Mesenchymal stem cell (in vitro differentiated cells and primary cell): ENCODE results near the gene CLEC14A.
A peak's percentile ranks its signal among the peaks of the same experiment; 100 is the strongest.

Experiments used
- DNase-seq: peaks from one replicate; pipeline ENCODE4 v3.0.0-alpha.2; 2013
- H2AFZ ChIP-seq: one replicate; pipeline ENCODE4 v1.6.1; 2013; ENCODE audit warnings: low read depth, mild to moderate bottlenecking, control low read depth, inconsistent platforms, low read length, moderate library complexity
- H2AK5ac ChIP-seq: 2 replicates; pipeline ENCODE4 v1.6.1; 2013; ENCODE audit warnings: low read length, moderate library complexity, mild to moderate bottlenecking, inconsistent platforms; ENCODE audit not compliant: severe bottlenecking
- H2BK120ac ChIP-seq: one replicate; pipeline ENCODE4 v1.6.1; 2013; ENCODE audit warnings: low read depth, mild to moderate bottlenecking, inconsistent platforms, low read length, moderate library complexity
- H2BK12ac ChIP-seq, 2 experiments: one replicate each; pipeline ENCODE4 v1.6.1; 2013; ENCODE audit warnings: inconsistent platforms in 2 of 2, low read length in 2 of 2, mild to moderate bottlenecking in 2 of 2, moderate library complexity in 2 of 2, control low read depth in 1 of 2
- H2BK15ac ChIP-seq: one replicate; pipeline ENCODE4 v1.6.1; 2013; ENCODE audit warnings: mild to moderate bottlenecking, low read depth, inconsistent platforms; ENCODE audit not compliant: poor library complexity, severe bottlenecking
- H2BK5ac ChIP-seq: 2 replicates; pipeline ENCODE4 v1.6.1; 2013; ENCODE audit warnings: low read depth, mild to moderate bottlenecking, low read length, control low read depth, inconsistent platforms; ENCODE audit not compliant: poor library complexity, severe bottlenecking
- H3K14ac ChIP-seq, 2 experiments: one replicate each; pipeline ENCODE4 v1.6.1; 2013; ENCODE audit warnings: inconsistent platforms in 2 of 2, low read length in 2 of 2, control low read depth in 1 of 2, mild to moderate bottlenecking in 1 of 2, moderate library complexity in 1 of 2
- H3K18ac ChIP-seq, 2 experiments: one replicate each; pipeline ENCODE4 v1.6.1; 2013; ENCODE audit warnings: inconsistent platforms in 2 of 2, low read length in 2 of 2, control low read depth in 1 of 2, low read depth in 1 of 2, mild to moderate bottlenecking in 1 of 2
- H3K23ac ChIP-seq, 2 experiments: one replicate each; pipeline ENCODE4 v1.6.1; 2013; ENCODE audit warnings: inconsistent platforms in 2 of 2, low read length in 2 of 2, mild to moderate bottlenecking in 2 of 2, moderate library complexity in 2 of 2, control low read depth in 1 of 2
- H3K27ac ChIP-seq: 2 replicates; pipeline ENCODE4 v1.5.1; 2013; ENCODE audit warnings: mild to moderate bottlenecking, moderate library complexity, low read length, control low read depth, inconsistent platforms; ENCODE audit not compliant: poor library complexity, severe bottlenecking
- H3K27me3 ChIP-seq, 2 experiments: 2 replicates each; pipeline versions ENCODE4 v1.6.1 to v1.7.0; 2013; ENCODE audit warnings: low read length in 2 of 2, mild to moderate bottlenecking in 2 of 2, moderate library complexity in 2 of 2, control low read depth in 1 of 2, inconsistent platforms in 1 of 2; ENCODE audit not compliant: control insufficient read depth in 1 of 2, insufficient read depth in 1 of 2
- H3K36me3 ChIP-seq, 2 experiments: 2 replicates each; pipeline versions ENCODE4 v1.6.1 to v1.7.0; 2013; ENCODE audit warnings: low read length in 2 of 2, control low read depth in 1 of 2, inconsistent platforms in 1 of 2, low read depth in 1 of 2, mild to moderate bottlenecking in 1 of 2; ENCODE audit not compliant: insufficient read depth in 2 of 2, control insufficient read depth in 1 of 2
- H3K4ac ChIP-seq, 2 experiments: one replicate each; pipeline ENCODE4 v1.6.1; 2013; ENCODE audit warnings: inconsistent platforms in 2 of 2, low read length in 2 of 2, mild to moderate bottlenecking in 2 of 2, moderate library complexity in 2 of 2, control low read depth in 1 of 2, low read depth in 1 of 2
- H3K4me1 ChIP-seq: 2 replicates; pipeline ENCODE4 v1.6.1; 2013; ENCODE audit warnings: low read depth, low read length, control low read depth; ENCODE audit not compliant: control insufficient read depth, insufficient read depth
- H3K4me2 ChIP-seq: 2 replicates; pipeline ENCODE4 v1.6.1; 2013; ENCODE audit warnings: low read length, mild to moderate bottlenecking, inconsistent platforms; ENCODE audit not compliant: poor library complexity, severe bottlenecking
- H3K4me3 ChIP-seq, 2 experiments: 2 replicates each; pipeline versions ENCODE4 v1.5.1 to v1.7.0; 2013; ENCODE audit warnings: low read length in 2 of 2, mild to moderate bottlenecking in 2 of 2, control low read depth in 1 of 2, low read depth in 1 of 2; ENCODE audit not compliant: insufficient read depth in 1 of 2
- H3K79me1 ChIP-seq: replicated peaks from 2 replicates; pipeline ENCODE4 v1.6.1; 2013; ENCODE audit warnings: mild to moderate bottlenecking, control low read depth, low read length, inconsistent platforms; ENCODE audit not compliant: poor library complexity, severe bottlenecking
- H3K9ac ChIP-seq: 2 replicates; pipeline ENCODE4 v1.7.0; 2013; ENCODE audit warnings: mild to moderate bottlenecking, low read length, moderate library complexity
- H3K9me3 ChIP-seq: 2 replicates; pipeline ENCODE4 v1.7.0; 2013; ENCODE audit warnings: mild to moderate bottlenecking, low read length; ENCODE audit not compliant: control insufficient read depth
- H4K8ac ChIP-seq: one replicate; pipeline ENCODE4 v1.6.1; 2013; ENCODE audit warnings: inconsistent platforms, mild to moderate bottlenecking, low read length, moderate library complexity
- H4K91ac ChIP-seq: one replicate; pipeline ENCODE4 v1.6.1; 2013; ENCODE audit warnings: mild to moderate bottlenecking, low read length, inconsistent platforms
- WGBS: methylation state at CpG from one replicate; pipeline ENCODE4 v1.1.7; 2013; ENCODE audit warnings: mixed read lengths; 5-methylcytosine and 5-hydroxymethylcytosine counted together

The CLEC14A gene

GRCh38 chr14:38212111-38212510 is 43.8 kb downstream of the CLEC14A start:
- no peak overlapping the region for H3K4ac ChIP-seq
- no peak overlapping the region for H2BK120ac ChIP-seq
- H3K79me1 ChIP-seq, result no peaks in the 10 kb centered on the region
- H3K27ac ChIP-seq, result no peak overlapping the region
- no peaks in the 10 kb centered on the region for H3K36me3 ChIP-seq
- H3K27me3 ChIP-seq, result peaks cover 34 to 76% of the 10 kb centered on the region in 2 experiments
- no peak for DNase-seq
- H3K4me1 ChIP-seq, result peaks cover 35% of the 10 kb centered on the region
- H3K4me3 ChIP-seq, result no peak overlapping the region
- no peaks in the 10 kb centered on the region for H3K9me3 ChIP-seq
- no peak overlapping the region for H2BK12ac ChIP-seq
- no peak overlapping the region for H3K18ac ChIP-seq
- H2AK5ac ChIP-seq, result no peak overlapping the region
- H2AFZ ChIP-seq, result no peak overlapping the region
- H3K23ac ChIP-seq, result peak overlapping the region in 1 of 2 experiments; percentile 72
- H2BK15ac ChIP-seq, result no peak overlapping the region
- no peak overlapping the region for H2BK5ac ChIP-seq
- H3K14ac ChIP-seq, result no peak overlapping the region
- H4K8ac ChIP-seq, result no peak overlapping the region
- H3K4me2 ChIP-seq, result no peak overlapping the region
- no peak overlapping the region for H4K91ac ChIP-seq
- H3K9ac ChIP-seq, result no peak overlapping the region

GRCh38 chr14:38211255-38211735 is 44.6 kb downstream of the CLEC14A start:
- peak overlapping the region; percentile 93 for H3K4me2 ChIP-seq
- peak overlapping the region in 1 of 2 experiments; percentile 56 for H3K4me3 ChIP-seq
- H2BK120ac ChIP-seq, result no peak overlapping the region
- H4K8ac ChIP-seq, result no peak overlapping the region
- no peak overlapping the region for H3K14ac ChIP-seq
- peak overlapping the region; percentile 33 for H2BK15ac ChIP-seq
- peak; percentile 31 for DNase-seq
- peak overlapping the region in 1 of 2 experiments; percentile 14 for H3K18ac ChIP-seq
- 5% methylated on average over 31 of the region's 34 CpGs for WGBS
- H3K79me1 ChIP-seq, result no peaks in the 10 kb centered on the region
- H4K91ac ChIP-seq, result no peak overlapping the region
- H3K4me1 ChIP-seq, result peaks cover 35% of the 10 kb centered on the region
- no peak overlapping the region for H3K27ac ChIP-seq
- H2AK5ac ChIP-seq, result no peak overlapping the region
- no peaks in the 10 kb centered on the region for H3K9me3 ChIP-seq
- H2BK12ac ChIP-seq, result no peak overlapping the region
- peaks cover 34 to 83% of the 10 kb centered on the region in 2 experiments for H3K27me3 ChIP-seq
- peak overlapping the region; percentile 50 to 93 for H3K23ac ChIP-seq
- H3K9ac ChIP-seq, result no peak overlapping the region
- no peak overlapping the region for H3K4ac ChIP-seq
- no peak overlapping the region for H2BK5ac ChIP-seq
- H2AFZ ChIP-seq, result peak overlapping the region; percentile 60
- no peaks in the 10 kb centered on the region for H3K36me3 ChIP-seq

GRCh38 chr14:38210587-38211216 is 45.2 kb downstream of the CLEC14A start:
- peak overlapping the region in 1 of 2 experiments; percentile 65 for H3K4me3 ChIP-seq

More at GRCh38 chr14:38210587-38211216, 45.2 kb downstream of the CLEC14A start:
- no peak overlapping the region for H4K8ac ChIP-seq
- peak overlapping the region; percentile 7 to 14 for H3K18ac ChIP-seq
- H3K4me2 ChIP-seq, result peak overlapping the region; percentile 93
- H2BK5ac ChIP-seq, result no peak overlapping the region
- H4K91ac ChIP-seq, result no peak overlapping the region
- peak overlapping the region in 1 of 2 experiments; percentile 64 for H3K23ac ChIP-seq
- H3K9me3 ChIP-seq, result peaks cover 4% of the 10 kb centered on the region
- H3K9ac ChIP-seq, result no peak overlapping the region
- peak overlapping the region; percentile 23 for H2AFZ ChIP-seq
- H3K27ac ChIP-seq, result no peak overlapping the region
- peaks cover 35% of the 10 kb centered on the region for H3K4me1 ChIP-seq
- WGBS, result 6% methylated on average over 27 of the region's 29 CpGs
- no peak overlapping the region for H2AK5ac ChIP-seq
- no peaks in the 10 kb centered on the region for H3K79me1 ChIP-seq
- peaks cover 34 to 86% of the 10 kb centered on the region in 2 experiments for H3K27me3 ChIP-seq
- no peak overlapping the region for H2BK120ac ChIP-seq
- H2BK15ac ChIP-seq, result no peak overlapping the region
- peak; percentile 75 for DNase-seq
- no peak overlapping the region for H2BK12ac ChIP-seq
- no peaks in the 10 kb centered on the region for H3K36me3 ChIP-seq
- peak overlapping the region in 1 of 2 experiments; percentile 53 for H3K14ac ChIP-seq
- peak overlapping the region in 1 of 2 experiments; percentile 53 for H3K4ac ChIP-seq
